Measurements from ENCODE around the gene EIF3D.

GRCh38 chr22:36577019-36577418 is 48.1 kb upstream of the EIF3D start:
- TF ChIP-seq CTCF (IDR thresholded peaks at IDR 0.05; ENCODE audit: control extremely low read depth in 1 of 3, insufficient read depth in 1 of 3, low read depth in 1 of 3, low read length in 3 of 3) (no peak), BCL11A (IDR thresholded peaks at IDR 0.05; ENCODE audit: low read depth in 2 of 2, low read length in 2 of 2) (no peak), JUND (IDR thresholded peaks at IDR 0.05; ENCODE audit: low read length) (no peak), KDM1A (IDR thresholded peaks at IDR 0.05; ENCODE audit: borderline replicate concordance, low read length) (no peak), TCF12 (IDR thresholded peaks at IDR 0.05; ENCODE audit: low read depth, low read length) (no peak)
